Measurements from ENCODE around the gene ARL1. TPM values are rescaled to one million over a fixed set of nuclear protein-coding genes. Genes with fewer than 3 reads are reported as not detected.

The ARL1 gene
- total and polyA plus RNA-seq, 9 of the 15 experiments (the other 6 are each of a cell fraction or from before 2014, with no cell fraction given): 53.0 to 127 (median 68.6) TPM

DNA sequence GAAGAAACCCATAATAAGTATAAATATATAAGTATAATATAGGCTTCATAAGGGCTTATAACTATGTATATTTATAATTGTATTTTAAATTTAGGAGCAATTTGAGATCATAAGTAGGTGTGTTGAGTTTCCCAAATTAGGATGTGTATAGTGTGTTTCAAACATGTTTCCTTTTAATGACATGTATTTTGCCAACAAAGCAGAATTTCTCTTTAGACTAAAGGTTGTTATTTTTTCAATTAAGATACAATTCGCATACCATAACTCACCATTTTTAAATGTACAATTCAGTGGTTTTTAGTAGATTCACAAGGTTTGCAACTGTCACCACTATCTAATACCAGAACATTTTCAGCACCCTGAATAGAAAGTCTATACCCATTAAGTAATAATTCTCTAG lies 7.7 kb upstream of the ARL1 start:
- Histone ChIP-seq H3K4me2 (ENCODE audit: insufficient read depth, low read length) (no peak overlapping the region), H3K9me3 (replicated peaks; ENCODE audit: control insufficient read depth, insufficient read depth, low read depth, low read length) (no peaks in the 10 kb centered on the region), H4K20me1 (replicated peaks; ENCODE audit: control insufficient read depth, insufficient read depth, low read length) (no peaks in the 10 kb centered on the region), H3K36me3 (ENCODE audit: control insufficient read depth, insufficient read depth, low read length) (no peaks in the 10 kb centered on the region), H3K9ac (ENCODE audit: insufficient read depth in 1 of 2, low read depth in 2 of 2, low read length in 2 of 2) (no peak overlapping the region), H3K9me1 (ENCODE audit: control insufficient read depth, insufficient read depth, low read length) (no peaks in the 10 kb centered on the region), H3K4me3 (no peak overlapping the region), H3K27me3 (ENCODE audit: control insufficient read depth in 2 of 2, insufficient read depth in 2 of 2, low read length in 2 of 2) (no peaks in the 10 kb centered on the region), H2AFZ (ENCODE audit: low read depth, low read length) (no peak overlapping the region), H3K27ac (ENCODE audit: extremely low read depth, low read depth, low read length) (no peak overlapping the region), H3K4me1 (replicated peaks in 1 of 2; ENCODE audit: control insufficient read depth in 2 of 2, insufficient read depth in 2 of 2, low read length in 2 of 2) (peaks cover 0 to 2% of the 10 kb centered on the region in 2 experiments; a peak in 3 of 5 replicates), H3K79me2 (ENCODE audit: control insufficient read depth, insufficient read depth, low read length) (no peaks in the 10 kb centered on the region)
- no peak for FAIRE-seq
- intact Hi-C loops (cut with micrococcal nuclease) (loop anchor here (2.0 to 10.0 kb wide), 3 partner anchors 160 to 424 kb away; no protein-coding TSS in a partner anchor), in situ Hi-C loops (cut with MboI) (loop anchor here (25.0 kb wide), 1 partner anchor 1397 kb away; no protein-coding TSS in a partner anchor)
- 10% methylated on average over 1 of the region's 1 CpG for WGBS (ENCODE audit: insufficient coverage, low coverage, missing lambda C conversion rate)
- TF ChIP-seq PCBP2 (IDR thresholded peaks at IDR 0.05; ENCODE audit: low read depth, low read length, poor library complexity, severe bottlenecking) (no peak), HSF4 (CRISPR knock-in tag; IDR thresholded peaks at IDR 0.05; ENCODE audit: borderline replicate concordance) (no peak), MAFF (IDR thresholded peaks at IDR 0.05; ENCODE audit: low read length) (peak; percentile 14; the same call in 1 of the 2 replicates), ZNF316 (IDR thresholded peaks at IDR 0.05) (peak; percentile 60), SREBF2 (CRISPR knock-in tag; IDR thresholded peaks at IDR 0.05) (no peak)
- ATAC-seq: no peak
- ChIA-PET CTCF (ENCODE audit: low intra/inter-chr PET ratio) (interaction anchor here (0.9 to 1.9 kb wide), 5 partner anchors 344 to 1464 kb away, joined by 3 to 12 read pairs (median 5); no protein-coding TSS in a partner anchor), POLR2A (no interaction called here)
- no TSS peak for BruUV-seq (replicated peaks)
- no peak for DNase-seq (ENCODE audit: extremely low read depth in 1 of 4, low spot score in 3 of 4)

All from K562 (cell line).